Measurements from ENCODE around the gene RALY. TPM values are rescaled to one million over a fixed set of nuclear protein-coding genes. Genes with fewer than 3 reads are reported as not detected.
A peak's percentile ranks its signal among the peaks of the same experiment; 100 is the strongest.

The RALY gene
- polyA plus RNA-seq, 12 donors, result 99.5 to 138 (median 116) TPM; not detected in 1

- DNase-seq, result no peak
Measured at GRCh38 chr20:34100576-34100975, 106.9 kb downstream of the RALY start.

- DNase-seq, result no peak
Measured at GRCh38 chr20:34102342-34102741, 108.6 kb downstream of the RALY start.

GRCh38 chr20:34104059-34104458 is 110.3 kb downstream of the RALY start:
- DNase-seq, result no peak

GRCh38 chr20:34105978-34106675 is 112.4 kb downstream of the RALY start:
- DNase-seq, result no peak

GRCh38 chr20:34108616-34109174 is 115.0 kb downstream of the RALY start:
- no peak for DNase-seq

GRCh38 chr20:34109442-34109841 is 115.7 kb downstream of the RALY start:
- DNase-seq, result no peak

DNA sequence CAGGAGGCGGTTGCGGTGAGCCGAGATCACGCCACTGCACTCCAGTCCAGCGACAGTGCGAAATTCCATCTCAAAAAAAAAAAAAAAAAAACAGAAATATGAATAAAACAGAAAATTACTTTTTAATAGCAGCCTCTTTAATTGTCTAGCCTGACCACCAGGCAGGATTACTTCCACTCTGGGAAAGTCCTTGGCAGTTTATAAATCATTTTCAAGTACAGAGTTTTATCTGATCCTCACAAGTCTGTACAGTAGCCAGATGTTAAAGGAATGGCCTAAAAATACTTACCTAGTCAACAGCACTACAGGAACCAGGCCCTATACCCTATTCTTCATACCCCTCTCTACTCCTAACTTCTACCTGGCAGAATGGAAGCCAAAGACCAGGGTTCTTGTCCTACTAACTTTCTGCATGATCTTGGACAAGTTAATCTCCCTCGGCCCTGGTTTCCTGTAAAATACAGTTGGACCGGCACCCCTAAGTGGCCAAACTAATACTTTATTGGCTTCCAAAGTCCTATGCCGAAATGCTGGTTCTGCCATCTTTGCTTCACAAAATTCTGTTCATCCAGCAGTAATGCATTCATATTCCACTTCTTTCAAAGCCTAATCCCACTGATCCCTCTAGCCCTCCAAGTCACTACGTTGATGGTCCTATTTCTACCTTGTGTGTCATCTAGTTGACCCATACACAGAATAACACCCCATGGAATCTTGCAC is 116.5 kb downstream of the RALY start:
- no peak for DNase-seq

GRCh38 chr20:34110745-34111641 is 117.3 kb downstream of the RALY start:
- DNase-seq, result peak; percentile 18

DNA sequence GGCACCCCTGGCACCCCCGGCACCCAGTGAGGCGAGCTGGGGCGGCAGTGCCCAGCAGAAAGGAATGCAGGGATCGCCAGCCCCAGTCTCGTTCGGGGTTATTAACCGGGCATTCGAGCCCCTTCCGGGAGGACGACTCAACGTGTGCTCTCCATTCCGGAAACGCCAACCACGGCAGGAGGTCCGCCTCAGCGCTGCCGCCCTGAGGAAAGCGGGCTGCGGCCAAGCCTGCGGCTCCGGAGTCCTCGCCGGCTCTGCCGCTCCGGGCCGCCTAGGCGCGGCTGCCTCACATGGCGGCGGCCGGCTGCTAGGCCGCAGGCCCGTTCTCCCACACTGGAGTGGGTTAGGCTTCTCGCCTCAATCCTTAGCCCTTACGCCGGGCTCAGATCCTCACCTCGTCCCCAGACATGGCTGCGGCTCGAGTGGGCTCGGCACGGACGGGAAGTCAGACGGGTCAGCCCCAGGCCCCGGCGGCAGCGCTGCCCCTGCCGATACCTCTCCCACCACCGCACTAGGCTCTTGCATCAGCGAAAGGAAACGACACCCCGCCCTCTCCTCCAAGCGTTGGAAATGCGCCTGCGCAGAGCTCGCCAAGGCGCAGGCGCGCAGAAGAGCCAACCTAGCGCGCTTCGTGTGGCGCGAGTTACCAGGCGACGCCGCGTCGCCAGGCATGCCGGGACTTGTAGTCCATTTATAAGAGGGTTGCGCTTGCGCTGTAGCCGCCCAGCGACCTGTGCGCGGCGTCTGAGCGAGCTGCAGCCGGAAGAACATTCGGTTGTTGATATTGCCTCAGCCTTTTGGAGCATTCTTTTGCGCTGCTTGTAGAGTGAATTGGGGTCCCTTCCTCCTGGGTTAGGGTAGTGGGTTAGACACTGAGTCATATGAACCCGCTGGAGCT is 118.2 kb downstream of the RALY start, which contains the start of gene EIF2S2:
TSS of gene EIF2S2 (minus strand) at position 542 of the 898 bp plus-strand sequence. CDS start at position 409, 133 bp downstream.
- peak; percentile 100 for DNase-seq

GRCh38 chr20:34112600-34113101 is 118.9 kb downstream of the RALY start:
- peak; percentile 44 for DNase-seq

- DNase-seq, result no peak
Measured at GRCh38 chr20:34114809-34115208, 121.1 kb downstream of the RALY start.

DNA sequence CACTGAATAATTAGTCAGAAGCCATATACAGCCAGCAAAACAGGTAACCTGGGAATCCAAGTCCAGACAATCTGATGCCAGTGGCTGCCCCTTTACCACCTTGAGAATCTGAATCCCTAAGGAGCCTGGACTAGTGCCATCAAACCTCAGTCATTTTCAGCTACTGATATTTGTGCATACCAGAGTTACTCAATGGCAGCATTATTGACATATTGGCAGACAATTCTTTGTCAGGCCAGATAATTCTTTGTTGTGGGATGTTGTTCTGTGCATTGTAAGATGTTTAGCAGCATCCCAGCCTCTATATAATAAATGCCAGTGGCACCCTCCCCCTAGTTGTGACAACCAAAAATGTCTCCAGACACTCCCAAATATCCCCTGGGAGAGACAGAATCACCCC is 121.5 kb downstream of the RALY start:
- no peak for DNase-seq

GRCh38 chr20:34120213-34120612 is 126.5 kb downstream of the RALY start:
- DNase-seq, result no peak

- no peak for DNase-seq
Measured at GRCh38 chr20:34122274-34122980, 128.7 kb downstream of the RALY start.

DNA sequence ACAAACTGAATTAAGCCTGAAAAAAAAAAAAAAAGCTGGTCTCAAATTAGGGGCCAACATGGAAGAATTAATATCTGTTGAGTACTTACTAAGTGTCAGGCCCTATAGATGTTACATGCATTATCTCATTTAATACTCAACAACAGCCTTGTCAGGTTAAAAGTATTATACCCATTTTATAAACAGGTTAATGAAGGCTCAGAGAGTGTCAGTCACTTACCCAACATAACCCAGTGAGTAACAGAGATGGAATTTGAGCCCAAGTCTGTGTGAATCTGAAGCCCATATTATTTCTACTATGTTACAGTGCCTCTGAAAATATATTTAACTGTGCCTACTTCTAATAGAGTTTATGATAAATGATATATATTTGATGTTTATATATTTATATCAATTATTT is 129.6 kb downstream of the RALY start:
- DNase-seq, result no peak

DNA sequence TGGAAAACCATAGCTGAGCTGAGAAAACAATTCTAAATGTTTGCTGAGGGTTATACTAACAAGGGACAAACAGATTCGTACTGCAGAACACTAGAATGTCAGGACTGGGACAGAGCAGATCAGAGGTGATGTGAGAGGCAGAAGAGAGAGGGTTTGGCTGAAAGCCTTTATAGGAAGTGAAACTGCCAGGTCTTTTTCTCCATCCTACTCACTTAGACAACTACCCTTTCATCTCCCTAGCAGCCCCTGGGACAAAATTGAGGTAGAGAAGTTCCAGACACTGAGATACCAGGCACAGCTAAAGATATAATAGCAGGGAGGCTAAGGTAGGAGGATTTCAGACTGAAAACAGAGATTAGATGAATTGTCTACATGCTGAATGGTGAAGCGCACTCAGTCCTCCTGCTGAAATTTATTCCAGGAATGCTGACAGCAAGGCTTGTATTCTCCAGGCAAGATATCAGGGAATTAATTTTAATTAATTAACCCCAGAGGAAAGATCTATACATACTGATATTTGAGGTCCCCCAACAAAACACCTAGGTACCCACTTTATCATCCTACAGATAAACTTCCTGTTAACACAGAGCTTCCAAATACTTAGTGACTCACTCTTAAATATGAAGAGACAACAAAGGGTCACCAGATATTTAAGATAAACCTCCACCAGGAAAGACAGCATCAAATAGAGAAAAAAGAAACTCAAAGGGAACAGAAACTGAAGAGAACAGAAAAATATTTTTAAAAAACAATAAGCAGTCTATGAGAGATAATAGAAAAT is 130.9 kb downstream of the RALY start:
- DNase-seq, result no peak

GRCh38 chr20:34127792-34128191 is 134.1 kb downstream of the RALY start:
- DNase-seq, result no peak

GRCh38 chr20:34129518-34130162 is 135.9 kb downstream of the RALY start:
- peak; percentile 76 for DNase-seq

- no peak for DNase-seq
Measured at GRCh38 chr20:34131491-34131890, 137.8 kb downstream of the RALY start.

Data from muscle of arm (tissue), 12 donors.